ENCODE results near the gene KRTAP21-3. TPM values are rescaled to one million over a fixed set of nuclear protein-coding genes. Genes with fewer than 3 reads are reported as not detected.

The KRTAP21-3 gene
- total RNA-seq (2021; ENCODE audit: unreplicated experiment) = not detected
- polyA plus RNA-seq (2012; ENCODE audit: insufficient read length) = not detected
- Bru-seq, nascent RNA = not detected
- BruChase-seq, experiment 1, labeled RNA remaining after a 2-hour chase = not detected
- not detected for BruChase-seq, experiment 2, labeled RNA remaining after a 6-hour chase
- long read RNA-seq = 0 reads

GRCh38 chr21:30718239-30718909 is at the start of gene KRTAP21-3:
KRTAP21-3 (minus strand) TSS chr21:30718777; CDS start chr21:30718759, 18 bp downstream.
- ATAC-seq (no peak), DNase-seq (ENCODE audit: low read depth, low spot score) (no peak)
- H3K4me3 ChIP-seq (ENCODE audit: low read depth in 2 of 2, low read length in 2 of 2) = no peak within 1 kb of the TSS
- intact Hi-C loops (cut with micrococcal nuclease; ENCODE audit: unreplicated experiment) (no loop called here), in situ Hi-C loops (cut with HindIII; ENCODE audit: low pct_unique_long_range_greater_than_20kb, low sequenced_read_pairs) (no loop called here)
- no peaks in the 10 kb centered on the region for H3K27me3 ChIP-seq (ENCODE audit: control insufficient read depth, insufficient read depth, low read length)
- ChIA-PET CTCF (no interaction called here), POLR2A (no interaction called here)
- no peak for TF ChIP-seq SIN3A (IDR thresholded peaks at IDR 0.05; ENCODE audit: borderline replicate concordance, insufficient read depth, low read depth, low read length)
- no peak for TF ChIP-seq POLR2AphosphoS5 (IDR thresholded peaks at IDR 0.05; ENCODE audit: low read depth, low read length)
- TF ChIP-seq TCF7L2 (IDR thresholded peaks at IDR 0.05; ENCODE audit: low read depth, low read length) = no peak
- no peak for TF ChIP-seq REST (IDR thresholded peaks at IDR 0.05; ENCODE audit: insufficient read depth in 1 of 2, low read depth in 2 of 2, low read length in 1 of 2)
- TF ChIP-seq, protein P1, sequence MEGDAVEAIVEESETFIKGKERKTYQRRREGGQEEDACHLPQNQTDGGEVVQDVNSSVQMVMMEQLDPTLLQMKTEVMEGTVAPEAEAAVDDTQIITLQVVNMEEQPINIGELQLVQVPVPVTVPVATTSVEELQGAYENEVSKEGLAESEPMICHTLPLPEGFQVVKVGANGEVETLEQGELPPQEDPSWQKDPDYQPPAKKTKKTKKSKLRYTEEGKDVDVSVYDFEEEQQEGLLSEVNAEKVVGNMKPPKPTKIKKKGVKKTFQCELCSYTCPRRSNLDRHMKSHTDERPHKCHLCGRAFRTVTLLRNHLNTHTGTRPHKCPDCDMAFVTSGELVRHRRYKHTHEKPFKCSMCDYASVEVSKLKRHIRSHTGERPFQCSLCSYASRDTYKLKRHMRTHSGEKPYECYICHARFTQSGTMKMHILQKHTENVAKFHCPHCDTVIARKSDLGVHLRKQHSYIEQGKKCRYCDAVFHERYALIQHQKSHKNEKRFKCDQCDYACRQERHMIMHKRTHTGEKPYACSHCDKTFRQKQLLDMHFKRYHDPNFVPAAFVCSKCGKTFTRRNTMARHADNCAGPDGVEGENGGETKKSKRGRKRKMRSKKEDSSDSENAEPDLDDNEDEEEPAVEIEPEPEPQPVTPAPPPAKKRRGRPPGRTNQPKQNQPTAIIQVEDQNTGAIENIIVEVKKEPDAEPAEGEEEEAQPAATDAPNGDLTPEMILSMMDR (IDR thresholded peaks at IDR 0.05) = no peak
- H3K27ac ChIP-seq (ENCODE audit: low read length) = no peak within 1 kb of the TSS
- no peaks in the 10 kb centered on the region for H3K9me3 ChIP-seq (ENCODE audit: control insufficient read depth, insufficient read depth, low read depth, low read length)
- BruUV-seq (replicated peaks) = no TSS peak
- no peaks in the 10 kb centered on the region for H3K36me3 ChIP-seq (ENCODE audit: control insufficient read depth, insufficient read depth, low read length)
- H3K4me1 ChIP-seq (ENCODE audit: control insufficient read depth, insufficient read depth, low read length) = no peaks in the 10 kb centered on the region

GRCh38 chr21:30760776-30761175 is 42.2 kb upstream of the KRTAP21-3 start:
- no TSS peak for BruUV-seq (replicated peaks)
- ChIA-PET CTCF (no interaction called here), POLR2A (no interaction called here)
- Histone ChIP-seq H3K4me1 (ENCODE audit: control insufficient read depth, insufficient read depth, low read length) (no peaks in the 10 kb centered on the region), H3K27me3 (ENCODE audit: control insufficient read depth, insufficient read depth, low read length) (no peaks in the 10 kb centered on the region), H3K4me3 (ENCODE audit: low read depth in 2 of 2, low read length in 2 of 2) (no peak overlapping the region), H3K27ac (ENCODE audit: low read length) (no peak overlapping the region), H3K9me3 (ENCODE audit: control insufficient read depth, insufficient read depth, low read depth, low read length) (no peaks in the 10 kb centered on the region), H3K36me3 (ENCODE audit: control insufficient read depth, insufficient read depth, low read length) (no peaks in the 10 kb centered on the region)
- TF ChIP-seq, protein P1 (IDR thresholded peaks at IDR 0.05) = no peak
- no peak for TF ChIP-seq SIN3A (IDR thresholded peaks at IDR 0.05; ENCODE audit: borderline replicate concordance, insufficient read depth, low read depth, low read length)
- TF ChIP-seq REST (IDR thresholded peaks at IDR 0.05; ENCODE audit: insufficient read depth in 1 of 2, low read depth in 2 of 2, low read length in 1 of 2) = no peak
- TF ChIP-seq TCF7L2 (IDR thresholded peaks at IDR 0.05; ENCODE audit: low read depth, low read length) = no peak
- intact Hi-C loops (cut with micrococcal nuclease; ENCODE audit: unreplicated experiment) = no loop called here
- DNase-seq (ENCODE audit: low read depth, low spot score) (no peak), ATAC-seq (no peak)
- in situ Hi-C loops (cut with HindIII; ENCODE audit: low pct_unique_long_range_greater_than_20kb, low sequenced_read_pairs) = no loop called here

Measured in Panc1 (cell line).